Activated CD8-positive, alpha-beta T cell treated with anti-CD3 and anti-CD28 coated beads for 36 hours (primary cell): ENCODE data around the gene TSN. TPM values are rescaled to one million over a fixed set of nuclear protein-coding genes. Genes with fewer than 3 reads are reported as not detected.

ENCODE experiments used
- ATAC-seq: fragments of 200-7000 bp; cut with Tn5 transposase; one replicate; pipeline ENCODE4 v1.10.0; 2021; ENCODE audit warnings: mild to moderate bottlenecking, moderate library complexity
- CTCF ChIA-PET: fragments of 350-600 bp; sonication (Branson Sonifier 250); formaldehyde crosslinking; loops from one replicate; lab custom pipeline; 2021; ENCODE audit warnings: antibody characterized with exemption; lab: Charles Lee
- POLR2A ChIA-PET: fragments of 350-600 bp; sonication (Branson Sonifier 250); formaldehyde crosslinking; loops from one replicate; lab custom pipeline; 2021; ENCODE audit warnings: antibody characterized with exemption; lab: Charles Lee
- DNase-seq: peaks from one replicate; pipeline ENCODE4 v3.0.0-alpha.2; 2020
- H3K27ac Mint-ChIP-seq: one replicate; pipeline ENCODE4 v1.8.0; 2021; ENCODE audit warnings: mild to moderate bottlenecking, mixed read lengths
- H3K27me3 Mint-ChIP-seq: one replicate; pipeline ENCODE4 v1.8.0; 2021; ENCODE audit warnings: mixed read lengths
- H3K36me3 Mint-ChIP-seq: one replicate; pipeline ENCODE4 v1.8.0; 2021; ENCODE audit warnings: low read depth, mixed read lengths
- H3K4me1 Mint-ChIP-seq: one replicate; pipeline ENCODE4 v1.8.0; 2021; ENCODE audit warnings: low read depth, mixed read lengths
- H3K4me3 Mint-ChIP-seq: one replicate; pipeline ENCODE4 v1.8.0; 2021; ENCODE audit warnings: mild to moderate bottlenecking, moderate library complexity, mixed read lengths
- H3K9me3 Mint-ChIP-seq: one replicate; pipeline ENCODE4 v1.8.0; 2021; ENCODE audit warnings: mixed read lengths
- CTCF ChIP-seq: fragments of 200-600 bp; IDR thresholded peaks from one replicate; pipeline ENCODE4 v1.8.0; 2022; ENCODE audit warnings: antibody characterized with exemption, mild to moderate bottlenecking
- intact Hi-C: fragments of 100-400 bp; cut with micrococcal nuclease; formaldehyde crosslinking; loops from one replicate; pipeline ENCODE4 v1.10.0; 2022
- total RNA-seq, 2 experiments: library from RNA; stranded (reverse); gene quantifications; one replicate each; pipeline ENCODE4 v1.2.3, GENCODE V29; 2021

The TSN gene
- 10 to 100 TPM; 55.9 to 58.1 TPM for total RNA-seq

GRCh38 chr2:121755237-121756111 is at the start of gene TSN:
TSN (plus strand) TSS chr2:121755651; CDS start chr2:121755780, 129 bp downstream.
- POLR2A ChIA-PET: interaction anchor here (0.7 to 2.5 kb wide), 7 partner anchors 10 to 225 kb away, joined by 3 to 11 read pairs (median 3); partner anchors contain the start of genes CLASP1, NIFK and RNU4ATAC
- no peak for TF ChIP-seq CTCF
- peak; percentile 99 for ATAC-seq
- peak within 1 kb of the TSS; percentile 94 for H3K4me3 Mint-ChIP-seq
- peak within 1 kb of the TSS; percentile 93 for H3K27ac Mint-ChIP-seq
- intact Hi-C loops: loop anchor here (2.0 kb wide), 1 partner anchor 19 kb away; the partner anchor contains the start of gene NIFK
- no peaks in the 10 kb centered on the region for H3K9me3 Mint-ChIP-seq
- no peaks in the 10 kb centered on the region for H3K27me3 Mint-ChIP-seq
- H3K36me3 Mint-ChIP-seq: peaks cover 23% of the 10 kb centered on the region
- H3K4me1 Mint-ChIP-seq: peaks cover 35% of the 10 kb centered on the region
- DNase-seq: peak; percentile 99
- CTCF ChIA-PET: interaction anchor here (1.2 kb wide), 1 partner anchor 18 kb away, joined by 3 read pairs; the partner anchor contains the start of gene NIFK

- no peaks in the 10 kb centered on the region for H3K27me3 Mint-ChIP-seq
- no peaks in the 10 kb centered on the region for H3K36me3 Mint-ChIP-seq
- ChIA-PET POLR2A (interaction anchor here (0.6 kb wide), 1 partner anchor 85 kb away, joined by 3 read pairs; no protein-coding TSS in a partner anchor), CTCF (no interaction called here)
- intact Hi-C loops: no loop called here
- no peak overlapping the region for H3K4me3 Mint-ChIP-seq
- no peak for TF ChIP-seq CTCF
- ATAC-seq (no peak), DNase-seq (no peak)
- H3K4me1 Mint-ChIP-seq: peaks cover 15% of the 10 kb centered on the region
- no peak overlapping the region for H3K27ac Mint-ChIP-seq
- no peaks in the 10 kb centered on the region for H3K9me3 Mint-ChIP-seq
Measured at GRCh38 chr2:121705958-121706357, 49.5 kb upstream of the TSN start.

GRCh38 chr2:121707344-121707919 is 48.0 kb upstream of the TSN start:
- ChIA-PET POLR2A (no interaction called here), CTCF (interaction anchor here (0.7 to 1.1 kb wide), 2 partner anchors 8 to 204 kb away, joined by 3 read pairs; no protein-coding TSS in a partner anchor)
- H3K27ac Mint-ChIP-seq: no peak overlapping the region
- no peak for TF ChIP-seq CTCF
- ATAC-seq: no peak
- no peaks in the 10 kb centered on the region for H3K9me3 Mint-ChIP-seq
- intact Hi-C loops: no loop called here
- no peaks in the 10 kb centered on the region for H3K36me3 Mint-ChIP-seq
- DNase-seq: no peak
- H3K4me1 Mint-ChIP-seq: peaks cover 3% of the 10 kb centered on the region
- no peak overlapping the region for H3K4me3 Mint-ChIP-seq
- no peaks in the 10 kb centered on the region for H3K27me3 Mint-ChIP-seq

GRCh38 chr2:121707920-121708361 is 47.5 kb upstream of the TSN start:
- ChIA-PET POLR2A (no interaction called here), CTCF (interaction anchor here (0.7 kb wide), 1 partner anchor 203 kb away, joined by 3 read pairs; no protein-coding TSS in a partner anchor)
- intact Hi-C loops: no loop called here

More at GRCh38 chr2:121707920-121708361, 47.5 kb upstream of the TSN start:
- TF ChIP-seq CTCF: no peak
- H3K4me3 Mint-ChIP-seq: no peak overlapping the region
- no peaks in the 10 kb centered on the region for H3K36me3 Mint-ChIP-seq
- ATAC-seq (no peak), DNase-seq (no peak)
- no peaks in the 10 kb centered on the region for H3K27me3 Mint-ChIP-seq
- no peak overlapping the region for H3K27ac Mint-ChIP-seq
- no peaks in the 10 kb centered on the region for H3K4me1 Mint-ChIP-seq
- H3K9me3 Mint-ChIP-seq: no peaks in the 10 kb centered on the region
